Retinal pigment epithelial cell (primary cell): ENCODE measurements around the gene SNX9.
"Not testable (repeated sequence)": the region's sequence is repeated elsewhere in the genome, so short reads cannot be mapped to it uniquely, and the experiment has no call there.

Source experiments
- DNase-seq: peaks from one replicate; pipeline ENCODE4 v3.0.0-alpha.2; 2010; ENCODE audit warnings: low read depth
- H3K4me3 ChIP-seq: 2 replicates; pipeline ENCODE4 v1.5.1; 2011; ENCODE audit warnings: mild to moderate bottlenecking, low read length, control low read depth, moderate library complexity
- TF ChIP-seq, protein P1 (sequence below): conservative IDR thresholded peaks from 2 replicates; pipeline ENCODE4 v1.5.1; 2011; ENCODE audit warnings: low read depth, low read length, control low read depth, inconsistent platforms

SNX9 gene

DNA sequence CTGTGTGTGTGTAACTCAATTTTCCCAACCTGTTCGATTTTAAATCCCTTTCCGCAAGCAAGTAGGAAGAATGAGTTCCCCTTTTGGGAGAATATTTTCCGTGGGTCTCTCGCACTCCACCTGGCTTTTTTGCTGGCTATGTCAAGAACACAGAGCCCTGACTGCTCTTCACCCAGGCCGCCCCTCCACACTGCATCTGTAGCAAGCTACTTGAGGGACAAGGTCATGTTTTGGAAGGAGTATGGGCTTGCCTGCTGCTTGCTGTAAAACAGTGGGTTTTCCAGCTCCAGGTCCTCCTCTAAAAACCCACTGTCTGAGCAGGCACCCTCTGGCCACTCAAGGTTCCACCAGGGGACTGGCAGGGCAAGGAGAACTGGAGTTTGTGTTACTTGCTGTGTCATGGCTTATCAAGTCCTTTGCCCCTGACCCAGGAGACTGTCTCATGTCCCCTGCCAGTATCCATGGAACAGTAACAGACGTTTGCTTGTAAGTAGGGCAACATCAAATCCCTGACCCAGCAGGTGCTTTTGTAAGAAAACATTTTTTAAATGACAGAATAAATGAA is 123.1 kb downstream of the SNX9 start:
- H3K4me3 ChIP-seq: no peak overlapping the region
- DNase-seq: no peak
- TF ChIP-seq, protein P1, sequence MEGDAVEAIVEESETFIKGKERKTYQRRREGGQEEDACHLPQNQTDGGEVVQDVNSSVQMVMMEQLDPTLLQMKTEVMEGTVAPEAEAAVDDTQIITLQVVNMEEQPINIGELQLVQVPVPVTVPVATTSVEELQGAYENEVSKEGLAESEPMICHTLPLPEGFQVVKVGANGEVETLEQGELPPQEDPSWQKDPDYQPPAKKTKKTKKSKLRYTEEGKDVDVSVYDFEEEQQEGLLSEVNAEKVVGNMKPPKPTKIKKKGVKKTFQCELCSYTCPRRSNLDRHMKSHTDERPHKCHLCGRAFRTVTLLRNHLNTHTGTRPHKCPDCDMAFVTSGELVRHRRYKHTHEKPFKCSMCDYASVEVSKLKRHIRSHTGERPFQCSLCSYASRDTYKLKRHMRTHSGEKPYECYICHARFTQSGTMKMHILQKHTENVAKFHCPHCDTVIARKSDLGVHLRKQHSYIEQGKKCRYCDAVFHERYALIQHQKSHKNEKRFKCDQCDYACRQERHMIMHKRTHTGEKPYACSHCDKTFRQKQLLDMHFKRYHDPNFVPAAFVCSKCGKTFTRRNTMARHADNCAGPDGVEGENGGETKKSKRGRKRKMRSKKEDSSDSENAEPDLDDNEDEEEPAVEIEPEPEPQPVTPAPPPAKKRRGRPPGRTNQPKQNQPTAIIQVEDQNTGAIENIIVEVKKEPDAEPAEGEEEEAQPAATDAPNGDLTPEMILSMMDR: no peak

DNA sequence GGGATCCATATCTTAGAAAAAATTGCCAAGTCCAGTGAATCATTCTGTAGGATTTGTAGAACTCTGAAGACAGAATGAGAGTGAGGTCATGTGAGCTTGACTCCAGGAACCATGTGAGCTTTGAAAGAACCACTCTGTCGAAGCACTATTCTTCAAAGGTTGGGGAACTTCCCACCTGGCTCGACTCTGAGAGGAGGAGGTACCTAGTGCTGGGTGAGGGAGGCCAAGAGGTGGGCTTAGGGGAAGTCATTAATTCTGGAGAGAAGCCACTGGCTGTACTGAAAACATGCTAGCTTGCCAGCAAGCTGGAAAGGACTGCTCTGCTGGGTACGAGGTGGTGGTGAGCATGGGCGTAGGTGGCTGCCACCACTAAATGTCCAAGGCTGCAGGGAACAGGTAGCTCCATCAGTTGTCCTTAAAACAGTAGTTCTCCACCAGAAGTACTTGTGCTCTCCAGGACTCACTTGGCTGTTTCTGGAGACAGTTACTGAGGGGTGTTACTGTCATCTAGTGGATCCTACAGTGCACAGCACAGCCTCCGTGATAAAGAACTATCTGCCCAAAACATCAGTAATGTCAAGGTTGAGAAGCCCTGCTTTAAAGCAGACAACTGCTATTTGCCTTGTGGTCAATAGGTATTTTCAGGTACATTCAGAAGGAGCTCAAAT is 124.0 kb downstream of the SNX9 start:
- no peak for DNase-seq
- TF ChIP-seq, protein P1: peak; percentile 34

DNA sequence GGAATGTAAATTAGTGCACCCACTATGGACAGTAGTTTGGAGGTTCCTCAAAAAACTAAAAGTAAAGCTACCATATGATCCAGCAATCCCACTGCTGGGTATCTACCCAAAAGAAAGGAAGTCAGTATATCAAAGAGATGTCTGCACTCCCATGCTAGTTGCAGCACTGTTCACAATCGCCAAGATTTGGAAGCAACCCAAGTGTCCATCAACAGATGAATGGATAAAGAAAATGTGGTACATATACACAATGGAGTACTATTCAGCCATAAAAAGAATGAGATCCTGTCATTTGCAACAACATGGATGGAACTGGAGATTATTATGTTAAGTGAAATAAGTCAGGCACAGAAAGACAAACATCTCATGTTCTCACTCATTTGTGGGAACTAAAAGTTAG is 127.9 kb downstream of the SNX9 start:
- not testable (repeated sequence) for H3K4me3 ChIP-seq, DNase-seq

More for the DNA sequence above, 124.0 kb downstream of the SNX9 start:
- H3K4me3 ChIP-seq: no peak overlapping the region

DNA sequence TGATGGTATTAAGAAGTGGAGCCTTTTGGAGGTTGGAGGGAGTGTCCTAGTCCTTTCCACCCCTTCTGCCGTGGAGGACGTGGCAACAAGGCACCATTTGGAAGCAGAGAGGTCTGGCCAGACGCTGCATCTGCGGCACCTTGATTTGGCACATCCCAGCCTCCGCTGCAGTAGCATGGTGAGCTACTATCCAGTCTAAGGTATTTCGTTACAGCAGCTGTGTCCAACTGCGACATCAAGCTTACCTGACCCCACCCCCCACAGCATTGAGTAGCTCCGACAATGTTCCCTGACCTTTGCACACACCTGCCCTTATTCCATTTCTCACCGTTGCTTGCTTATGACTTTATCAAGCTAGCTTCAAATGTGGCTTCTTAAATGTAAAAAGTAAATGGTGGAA is 128.8 kb downstream of the SNX9 start:
- no peak overlapping the region for H3K4me3 ChIP-seq
- DNase-seq: no peak
- TF ChIP-seq, protein P1: no peak

DNA sequence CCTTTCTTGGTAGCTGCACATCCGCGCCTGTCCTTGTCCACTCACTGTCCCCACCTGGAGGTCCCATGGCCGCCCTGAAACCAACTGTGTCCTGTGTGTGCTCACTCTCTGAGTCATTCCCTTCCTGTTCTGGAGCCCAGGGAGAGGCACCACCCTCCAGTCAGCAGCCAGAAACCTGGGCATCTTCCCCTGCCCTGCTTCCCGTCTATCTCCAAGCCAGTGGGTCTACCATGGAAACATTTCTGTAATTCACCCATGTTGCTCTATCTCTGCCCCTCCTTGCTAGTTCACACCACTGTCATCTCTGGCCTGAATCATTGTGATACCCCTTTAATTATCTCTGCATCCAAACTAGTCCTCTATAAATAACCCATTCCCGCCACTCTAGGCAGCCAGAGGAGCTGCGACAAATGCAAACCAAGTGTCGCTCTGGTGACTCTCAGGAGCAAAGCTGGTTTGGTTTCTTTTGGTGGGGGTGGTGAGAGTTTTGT is 129.9 kb downstream of the SNX9 start:
- TF ChIP-seq, protein P1: no peak
- H3K4me3 ChIP-seq: no peak overlapping the region
- DNase-seq: no peak

DNA sequence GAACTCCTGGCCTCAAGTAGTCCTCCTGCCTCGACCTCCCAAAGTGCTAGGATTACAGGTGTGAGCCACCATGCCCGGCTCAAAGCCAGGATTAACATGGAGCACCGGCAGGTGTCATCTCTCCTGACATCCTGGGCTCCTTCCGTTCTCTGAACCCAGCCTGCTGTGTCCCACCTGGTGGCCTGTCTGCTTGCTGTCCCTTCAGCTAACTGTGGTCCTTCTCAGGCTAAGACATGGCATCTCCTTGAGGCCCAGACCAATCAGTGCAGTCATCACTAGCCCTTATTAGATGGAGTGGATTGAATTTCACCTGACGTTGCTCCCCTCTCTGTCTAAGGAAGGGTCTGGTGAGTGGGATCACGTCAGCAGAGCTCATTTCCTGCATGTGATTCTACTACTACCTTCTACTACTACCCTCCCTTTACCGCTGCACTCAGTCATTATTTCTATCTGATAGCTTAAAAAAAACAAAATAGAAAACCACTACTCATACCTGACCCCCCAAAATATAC is 130.6 kb downstream of the SNX9 start:
- peak; percentile 37 for DNase-seq
- TF ChIP-seq, protein P1: no peak
- H3K4me3 ChIP-seq: peak overlapping the region; percentile 8

DNA sequence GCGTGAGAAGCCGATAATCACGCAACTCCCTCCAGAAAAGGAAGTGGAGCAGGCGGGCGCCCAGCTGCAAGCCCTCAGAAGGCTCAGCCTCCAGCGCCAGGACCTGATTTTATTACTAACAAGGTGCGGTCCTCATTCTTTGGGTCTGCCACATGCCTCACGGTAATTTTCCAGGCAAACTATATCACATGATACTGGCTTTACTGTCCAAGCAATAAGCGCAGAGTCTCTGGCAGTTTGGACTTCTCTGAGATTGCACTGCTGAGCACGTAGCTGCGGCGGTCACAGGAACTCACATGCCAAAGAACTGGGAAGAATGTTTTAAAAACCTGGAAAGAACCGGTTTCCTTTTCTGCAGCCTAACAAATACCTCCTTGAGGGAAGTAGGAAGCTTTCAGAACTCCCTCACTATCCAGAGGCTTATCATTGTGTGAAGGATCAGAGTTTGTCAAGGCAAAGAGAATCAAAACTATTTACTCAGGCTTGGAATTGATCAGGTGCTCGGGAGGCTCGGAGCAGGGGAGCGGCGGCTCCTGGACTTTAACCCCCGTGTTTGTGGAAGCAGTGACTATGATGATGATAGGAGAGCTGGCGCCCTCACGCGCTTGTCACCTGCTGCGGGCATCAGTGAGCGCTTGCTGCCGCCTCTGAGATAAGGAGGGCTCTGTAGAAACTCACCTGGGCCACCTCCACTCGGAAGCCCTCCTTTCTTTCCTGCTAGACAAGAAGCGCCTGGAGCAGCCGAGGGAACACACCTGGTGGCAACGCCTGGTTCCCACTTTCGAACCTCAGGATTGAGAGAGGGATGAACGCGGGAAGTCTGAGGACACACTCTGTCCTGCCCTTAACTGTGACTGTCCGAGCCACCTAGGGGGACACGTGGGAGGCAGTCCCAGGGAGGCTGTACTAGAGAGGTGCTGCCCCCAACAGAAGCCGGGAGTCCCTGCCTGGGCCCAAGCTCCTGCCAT is 131.4 kb downstream of the SNX9 start:
- H3K4me3 ChIP-seq: peak overlapping the region; percentile 8
- TF ChIP-seq, protein P1: no peak
- peak; percentile 54 for DNase-seq
